Measurements from ENCODE around the gene SH3TC1.

The SH3TC1 gene

GRCh38 chr4:8200302-8200975 is 1.3 kb downstream of the SH3TC1 start:
- DNase-seq (ENCODE audit: low spot score) = no peak

GRCh38 chr4:8201321-8201781 is 2.3 kb downstream of the SH3TC1 start:
- DNase-seq (ENCODE audit: low spot score) = no peak

GRCh38 chr4:8202108-8203051 is 3.3 kb downstream of the SH3TC1 start:
- no peak for DNase-seq (ENCODE audit: low spot score)

GRCh38 chr4:8203052-8203401 is 3.9 kb downstream of the SH3TC1 start:
- no peak for DNase-seq (ENCODE audit: low spot score)

- no peak for DNase-seq (ENCODE audit: low spot score)
Measured at GRCh38 chr4:8203817-8204216, 4.7 kb downstream of the SH3TC1 start.

GRCh38 chr4:8204576-8205227 is 5.6 kb downstream of the SH3TC1 start:
- no peak for DNase-seq (ENCODE audit: low spot score)

GRCh38 chr4:8205241-8205707 is 6.2 kb downstream of the SH3TC1 start:
- no peak for DNase-seq (ENCODE audit: low spot score)

GRCh38 chr4:8205749-8206611 is 6.9 kb downstream of the SH3TC1 start:
- DNase-seq (ENCODE audit: low spot score) = no peak

- DNase-seq (ENCODE audit: low spot score) = no peak
Measured at GRCh38 chr4:8207314-8207713, 8.2 kb downstream of the SH3TC1 start.

- DNase-seq (ENCODE audit: low spot score) = no peak
Measured at GRCh38 chr4:8208565-8208964, 9.5 kb downstream of the SH3TC1 start.

- DNase-seq (ENCODE audit: low spot score) = no peak
Measured at GRCh38 chr4:8209181-8209874, 10.2 kb downstream of the SH3TC1 start.

GRCh38 chr4:8210010-8210409 is 10.9 kb downstream of the SH3TC1 start:
- no peak for DNase-seq (ENCODE audit: low spot score)

- DNase-seq (ENCODE audit: low spot score) = no peak
Measured at GRCh38 chr4:8210616-8211015, 11.5 kb downstream of the SH3TC1 start.

- DNase-seq (ENCODE audit: low spot score) = no peak
Measured at GRCh38 chr4:8211251-8211650, 12.2 kb downstream of the SH3TC1 start.

GRCh38 chr4:8211737-8212581 is 12.9 kb downstream of the SH3TC1 start:
- DNase-seq (ENCODE audit: low spot score) = no peak

GRCh38 chr4:8212622-8213021 is 13.5 kb downstream of the SH3TC1 start:
- DNase-seq (ENCODE audit: low spot score) = no peak

GRCh38 chr4:8213121-8213520 is 14.0 kb downstream of the SH3TC1 start:
- DNase-seq (ENCODE audit: low spot score) = no peak

- DNase-seq (ENCODE audit: low spot score) = no peak
Measured at GRCh38 chr4:8214136-8214535, 15.0 kb downstream of the SH3TC1 start.

- DNase-seq (ENCODE audit: low spot score) = no peak
Measured at GRCh38 chr4:8215001-8215427, 15.9 kb downstream of the SH3TC1 start.
